Small intestine (tissue), 7 donors: Measurements from ENCODE around the gene HMGB4. TPM values are rescaled to one million over a fixed set of nuclear protein-coding genes. Genes with fewer than 3 reads are reported as not detected.

Experiments
- DNase-seq, 2 donors: peaks; one replicate each; pipeline versions ENCODE4 v3.0.0 to v3.0.0-alpha.2; 2013
- FAIRE-seq: peaks from 2 replicates; lab custom pipeline; 2012; peaks lifted over from hg19 to GRCh38; lab: Jason Lieb, UNC
- H3K27ac ChIP-seq, 3 donors: one replicate each; pipeline ENCODE4 v1.5.1; 2013; ENCODE audit warnings: low read length in 2 of 3, mild to moderate bottlenecking in 2 of 3, control low read depth in 1 of 3, inconsistent platforms in 1 of 3, low read depth in 1 of 3, moderate library complexity in 1 of 3
- H3K27me3 ChIP-seq, 3 donors: one replicate each; pipeline ENCODE4 v1.6.1; 2013; ENCODE audit warnings: low read length in 3 of 3, inconsistent platforms in 1 of 3; ENCODE audit not compliant: control insufficient read depth in 3 of 3, insufficient read depth in 3 of 3
- H3K36me3 ChIP-seq, 3 donors: one replicate each; pipeline ENCODE4 v1.6.1; 2013; ENCODE audit warnings: low read length in 3 of 3, inconsistent platforms in 1 of 3, low read depth in 1 of 3, mild to moderate bottlenecking in 1 of 3, moderate library complexity in 1 of 3; ENCODE audit not compliant: control insufficient read depth in 3 of 3, insufficient read depth in 2 of 3
- H3K4me1 ChIP-seq, 3 donors: one replicate each; pipeline ENCODE4 v1.6.1; 2013; ENCODE audit warnings: low read length in 2 of 3, inconsistent platforms in 1 of 3, low read depth in 1 of 3, mild to moderate bottlenecking in 1 of 3, moderate library complexity in 1 of 3; ENCODE audit not compliant: control insufficient read depth in 3 of 3, insufficient read depth in 2 of 3
- H3K4me3 ChIP-seq, 3 donors: one replicate each; pipeline ENCODE4 v1.5.1; 2013; ENCODE audit warnings: low read length in 3 of 3, control low read depth in 1 of 3, inconsistent platforms in 1 of 3, low read depth in 1 of 3, mild to moderate bottlenecking in 1 of 3, moderate library complexity in 1 of 3
- H3K9me3 ChIP-seq, 2 donors: one replicate each; pipeline ENCODE4 v1.6.1; 2013; ENCODE audit warnings: low read depth in 1 of 2, low read length in 1 of 2; ENCODE audit not compliant: control insufficient read depth in 2 of 2, insufficient read depth in 1 of 2
- whole genome bisulfite sequencing, 3 donors: extraction: QIAGEN DNeasy Blood & Tissue Kit; methylation state at CpG; one replicate each; pipeline ENCODE4 v1.1.7; 2013; 5-methylcytosine and 5-hydroxymethylcytosine counted together
- polyA plus RNA-seq, 4 donors: library from polyadenylated mRNA; stranded (reverse) in 3 of 4; unstranded in 1 of 4; fragments of 200-250 nt in 3 of 4; fragments of 120-200 nt in 1 of 4; gene quantifications; one replicate each; pipeline versions ENCODE4 v1.2.1 to v1.2.3, GENCODE V29; 2013
- donor health status: healthy with polysubstance abuse.
- donor health status: control.
- donor health status: control.
- donor health status: Bipolar disorder and iron deficiency.
- donor health status: healthy.

Gene HMGB4
- polyA plus RNA-seq, 4 donors: not detected

DNA sequence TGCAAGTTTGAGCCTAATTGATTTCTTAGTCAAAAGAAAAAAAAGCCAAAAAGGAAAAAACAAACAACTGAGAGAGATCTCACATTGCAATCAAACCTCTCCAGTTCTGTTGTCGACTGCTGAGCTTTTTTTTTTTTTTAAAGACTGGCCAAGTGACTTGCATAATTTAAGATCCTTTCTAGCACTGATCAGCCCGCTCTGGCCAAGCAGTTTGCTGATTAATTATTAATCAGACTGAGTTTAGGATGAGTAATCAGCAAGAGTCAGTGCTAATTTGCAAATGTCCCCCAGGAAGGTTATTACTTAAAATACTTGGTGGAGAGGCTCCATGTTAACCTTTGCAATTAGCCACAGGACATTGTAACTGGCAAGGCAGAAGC, 39.3 kb downstream of the HMGB4 start:
- peaks cover 0 to 2% (median 0%) of the 10 kb centered on the region in 3 donors for H3K27me3 ChIP-seq
- no peaks in the 10 kb centered on the region for H3K4me1 ChIP-seq
- FAIRE-seq: no peak
- no peaks in the 10 kb centered on the region for H3K9me3 ChIP-seq
- no peak overlapping the region for H3K27ac ChIP-seq
- DNase-seq: no peak
- 4 to 15% (median 5%) methylated on average over 2 of the region's 2 CpGs for WGBS, 3 donors
- no peak overlapping the region for H3K4me3 ChIP-seq
- no peaks in the 10 kb centered on the region for H3K36me3 ChIP-seq

GRCh38 chr1:33905241-33905640, 41.4 kb downstream of the HMGB4 start:
- Histone ChIP-seq H3K27ac (no peak overlapping the region), H3K27me3 (peaks cover 0 to 2% (median 0%) of the 10 kb centered on the region in 3 donors), H3K4me1 (no peaks in the 10 kb centered on the region), H3K36me3 (no peaks in the 10 kb centered on the region), H3K9me3 (no peaks in the 10 kb centered on the region), H3K4me3 (no peak overlapping the region)
- DNase-seq: no peak
- FAIRE-seq: no peak
- WGBS, 3 donors: 46 to 64% (median 53%) methylated on average over 3 of the region's 3 CpGs

DNA sequence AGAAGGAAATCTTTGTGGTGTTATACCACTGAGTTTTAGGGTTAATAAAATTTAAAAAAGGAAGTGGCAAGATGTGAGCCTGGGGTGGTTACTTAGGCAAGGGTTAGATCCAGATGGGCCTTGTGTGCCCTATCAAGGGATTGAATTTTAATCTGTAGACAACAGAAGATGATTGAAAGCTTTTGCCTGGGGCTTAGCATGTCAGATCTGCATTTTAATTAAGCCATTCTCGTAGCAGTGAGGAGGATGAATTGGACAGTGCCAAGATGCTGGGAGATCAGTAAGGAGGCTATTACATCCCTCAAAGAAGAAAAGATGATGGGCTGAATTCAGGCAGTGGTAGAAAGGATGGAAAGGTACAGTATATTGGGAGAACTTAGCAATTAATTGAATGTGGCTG, 42.3 kb downstream of the HMGB4 start:
- DNase-seq (no peak), FAIRE-seq (no peak)
- Histone ChIP-seq H3K36me3 (no peaks in the 10 kb centered on the region), H3K4me1 (no peaks in the 10 kb centered on the region), H3K9me3 (no peaks in the 10 kb centered on the region), H3K27ac (no peak overlapping the region), H3K4me3 (no peak overlapping the region), H3K27me3 (peaks cover 0 to 2% (median 0%) of the 10 kb centered on the region in 3 donors)
- 55 to 70% (median 56%) methylated on average over 1 of the region's 1 CpG for WGBS, 3 donors

GRCh38 chr1:33908324-33908956, 44.6 kb downstream of the HMGB4 start:
- no peaks in the 10 kb centered on the region for H3K36me3 ChIP-seq
- H3K4me1 ChIP-seq: no peaks in the 10 kb centered on the region
- no peak overlapping the region for H3K27ac ChIP-seq
- DNase-seq (no peak), FAIRE-seq (no peak)
- H3K9me3 ChIP-seq: no peaks in the 10 kb centered on the region
- peaks cover 0 to 5% (median 0%) of the 10 kb centered on the region in 3 donors for H3K27me3 ChIP-seq
- 75 to 86% (median 81%) methylated on average over 11 of the region's 11 CpGs for WGBS, 3 donors
- H3K4me3 ChIP-seq: no peak overlapping the region
